Sciatic nerve (tissue), 2 donors: ENCODE measurements around the gene SEPTIN1. TPM values are rescaled to one million over a fixed set of nuclear protein-coding genes. Genes with fewer than 3 reads are reported as not detected.

ENCODE experiments used
- ATAC-seq: fragments of 200-7000 bp; cut with Tn5 transposase; one replicate; pipeline ENCODE4 v1.9.1; 2020; ENCODE audit warnings: mild to moderate bottlenecking, moderate library complexity
- DNase-seq: peaks from one replicate; pipeline ENCODE4 v3.0.0-alpha.2; 2020; ENCODE audit warnings: low spot score
- intact Hi-C: fragments of 100-400 bp; cut with DNase I; formaldehyde crosslinking; loops from one replicate; pipeline ENCODE4 v1.14.2; 2022
- total RNA-seq: library from RNA; stranded (reverse); fragmentation: NEBNext Ultra II Directional; extraction: Animal tissue kit (Norgen Biotek cat#: 25700); gene quantifications from one replicate; pipeline ENCODE4 v1.2.1, GENCODE V29; 2021
- donor health status: DM: no; HTN: no; CAD: no.
- donor health status: DM: no; HTN: no; CAD: no.

The SEPTIN1 gene
- total RNA-seq, 1 donor from 2014 or later: 7.2 TPM

DNA sequence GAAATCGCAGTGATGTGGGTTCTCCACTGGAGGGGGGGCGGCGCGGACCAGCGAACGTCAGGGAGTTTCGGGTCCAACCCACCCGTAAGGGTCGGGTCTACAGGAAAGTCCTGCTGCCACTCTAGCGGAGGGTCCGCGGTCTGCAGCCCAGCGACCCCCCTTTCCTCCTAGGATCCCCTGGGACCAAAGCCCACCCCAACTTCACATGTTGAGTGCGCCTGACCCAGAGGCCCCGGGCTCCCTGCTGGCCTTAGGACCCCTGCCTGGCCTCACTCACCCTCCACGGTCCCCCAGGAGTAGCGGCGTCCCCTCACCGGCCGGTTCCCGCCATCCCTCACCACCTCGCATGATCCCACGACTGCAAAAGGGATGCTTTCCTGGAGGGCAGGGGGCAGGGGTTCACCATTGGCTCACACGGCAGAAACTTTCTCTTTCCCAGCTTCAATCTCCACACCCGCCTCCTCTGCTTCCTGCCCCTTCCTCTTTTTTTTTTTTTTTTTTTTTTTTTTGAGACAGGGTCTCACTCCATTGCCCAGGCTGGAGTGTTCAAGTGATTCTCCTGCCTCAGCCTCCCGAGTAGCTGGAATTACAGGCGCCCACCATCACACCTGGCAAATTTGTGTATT lies 3.1 kb downstream of the SEPTIN1 start:
- DNase-seq (no peak), ATAC-seq (no peak)
- intact Hi-C loops: no loop called here

DNA sequence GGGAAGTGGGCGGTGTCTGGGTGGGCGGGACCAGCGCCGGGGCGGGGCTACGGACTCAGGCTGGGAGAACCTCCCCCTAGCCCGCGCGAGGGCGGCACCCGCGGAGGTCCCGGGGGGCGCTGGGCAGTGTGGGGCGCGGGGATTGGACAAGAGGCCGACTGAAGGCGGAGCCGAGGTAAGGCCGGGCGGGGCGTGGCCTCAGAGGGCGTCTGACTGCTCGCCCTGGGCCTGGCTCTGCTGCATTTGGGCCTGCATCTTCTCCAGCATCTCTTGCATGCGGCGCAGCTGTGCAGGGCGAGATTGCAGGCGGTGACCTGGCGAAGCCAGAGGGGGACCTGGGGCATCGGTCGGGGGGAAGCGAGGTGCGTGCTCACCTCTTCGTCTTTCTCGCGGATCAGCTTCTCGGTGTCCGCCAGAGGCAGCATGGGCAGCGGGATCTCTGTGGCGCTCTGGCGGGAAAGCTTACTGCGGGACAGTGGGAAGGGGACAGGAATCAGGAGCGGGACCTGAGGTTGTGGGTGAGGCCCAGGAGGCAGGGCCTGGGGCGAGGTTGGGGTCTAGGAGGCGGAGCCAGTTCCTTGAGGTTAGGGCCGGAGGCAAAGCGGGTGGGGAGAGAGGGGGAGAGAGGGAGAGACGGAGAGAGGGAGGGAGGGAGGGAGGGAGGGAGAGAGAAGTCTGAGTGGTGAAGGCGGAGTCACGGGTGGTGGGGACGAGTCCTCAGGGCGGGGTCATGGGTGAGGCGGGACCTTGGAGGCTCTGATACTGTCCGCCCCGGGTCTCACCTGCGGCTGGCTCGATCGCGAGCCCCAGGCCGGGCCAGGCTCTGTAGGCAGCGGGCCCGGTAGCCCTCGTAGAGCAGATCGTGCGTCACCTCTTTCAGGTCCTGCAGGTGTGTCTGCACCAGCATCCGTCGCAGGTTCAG lies 3.9 kb downstream of the SEPTIN1 start:
- ATAC-seq: peak; percentile 97

DNA sequence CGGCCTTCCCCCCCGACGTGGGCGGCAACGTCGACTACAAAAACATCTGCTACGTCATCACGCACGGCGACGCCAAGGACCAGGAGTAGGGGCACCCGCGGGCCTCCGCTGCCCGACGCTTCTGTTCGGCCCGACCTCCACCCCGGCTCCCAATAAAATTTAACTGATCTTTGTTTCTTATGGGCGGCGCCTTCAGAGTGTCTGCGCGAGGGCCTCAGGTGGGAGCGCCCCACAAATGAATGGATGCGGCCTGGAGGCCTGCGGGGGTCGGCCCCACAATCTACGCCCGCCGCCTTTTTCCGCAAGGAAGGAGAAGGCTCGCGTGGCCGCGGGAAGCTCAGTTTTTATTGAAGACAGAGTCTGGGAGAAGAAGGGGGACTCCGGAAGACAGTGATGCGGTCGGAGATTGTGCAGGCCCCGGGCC lies 4.5 kb downstream of the SEPTIN1 start:
- ATAC-seq (peak; percentile 84), DNase-seq (peak; percentile 97)
- intact Hi-C loops: no loop called here

More for the DNA sequence above, 3.9 kb downstream of the SEPTIN1 start:
- intact Hi-C loops: no loop called here
- DNase-seq: peak; percentile 99

DNA sequence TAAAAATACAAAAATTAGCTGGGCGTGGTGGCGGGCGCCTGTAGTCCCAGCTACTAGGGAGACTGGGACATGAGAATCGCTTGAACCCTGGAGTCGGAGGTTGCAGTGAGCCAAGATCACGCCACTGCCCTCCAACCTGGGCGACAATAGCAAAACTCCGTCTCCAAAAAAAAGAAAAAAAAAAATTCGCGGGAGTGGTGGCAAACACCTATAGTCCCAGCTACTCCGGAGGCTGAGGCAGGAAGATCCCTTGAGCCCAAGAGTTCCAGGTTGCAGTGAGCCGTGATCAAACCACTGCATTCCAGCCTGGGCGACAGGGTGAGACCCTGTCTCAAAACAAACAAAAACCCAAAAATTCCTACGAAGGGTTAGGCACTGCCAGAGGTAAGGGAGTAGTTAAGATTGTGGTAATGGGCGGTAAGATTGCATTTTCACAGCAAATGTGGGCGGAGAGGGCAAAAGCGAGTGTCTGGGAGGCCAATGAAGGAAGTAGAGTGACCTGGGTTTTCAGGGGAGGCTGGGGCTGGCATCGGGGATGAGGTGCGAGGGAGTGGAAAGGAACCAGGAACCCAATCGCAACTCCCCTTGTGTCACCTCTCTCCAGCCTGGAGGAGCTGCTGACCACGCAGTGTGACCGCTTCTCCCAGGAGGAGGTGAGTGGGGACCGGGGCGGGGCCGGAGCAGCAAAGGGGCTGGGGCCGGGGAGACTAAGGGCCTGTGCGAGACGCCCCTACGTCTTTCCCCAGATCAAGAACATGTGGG lies 5.1 kb downstream of the SEPTIN1 start:
- DNase-seq (no peak), ATAC-seq (no peak)
- intact Hi-C loops: no loop called here

DNA sequence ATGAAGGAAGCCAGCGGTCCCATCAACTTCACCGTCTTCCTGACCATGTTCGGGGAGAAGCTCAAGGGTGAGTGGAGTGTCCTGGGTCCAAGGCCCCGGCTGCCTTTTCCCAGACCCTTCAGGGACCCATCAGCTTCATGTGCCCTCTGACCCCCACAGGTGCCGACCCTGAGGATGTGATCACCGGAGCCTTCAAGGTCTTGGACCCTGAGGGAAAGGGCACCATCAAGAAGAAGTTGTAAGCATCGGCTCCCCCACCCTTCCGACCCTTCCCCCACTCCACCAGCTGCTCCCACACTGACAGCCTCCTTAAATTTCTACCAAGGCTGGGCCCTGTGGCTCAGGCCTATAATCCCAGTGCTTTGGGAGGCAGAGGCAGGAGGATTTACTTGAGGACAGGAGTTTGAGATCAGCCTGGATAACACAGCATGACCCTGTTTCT lies 5.9 kb downstream of the SEPTIN1 start:
- DNase-seq (no peak), ATAC-seq (no peak)
- intact Hi-C loops: no loop called here

DNA sequence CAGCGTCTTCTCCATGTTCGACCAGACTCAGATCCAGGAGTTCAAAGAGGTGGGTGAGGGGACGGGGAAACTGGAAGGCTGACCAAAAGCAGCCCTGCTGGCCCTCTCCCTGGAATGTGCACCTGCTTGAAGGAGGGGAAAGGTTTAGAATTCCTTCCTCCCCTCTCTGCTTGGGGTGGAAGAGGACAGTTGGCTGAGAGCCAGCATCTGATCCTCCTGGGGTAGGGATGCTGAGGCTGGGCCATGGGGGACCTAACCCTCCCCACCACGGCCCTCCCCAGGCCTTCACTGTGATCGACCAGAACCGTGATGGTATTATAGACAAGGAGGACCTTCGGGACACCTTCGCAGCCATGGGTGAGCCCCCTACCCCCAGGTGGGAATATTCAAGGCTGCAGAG lies 6.5 kb downstream of the SEPTIN1 start:
- ATAC-seq (no peak), DNase-seq (no peak)
- intact Hi-C loops: no loop called here

DNA sequence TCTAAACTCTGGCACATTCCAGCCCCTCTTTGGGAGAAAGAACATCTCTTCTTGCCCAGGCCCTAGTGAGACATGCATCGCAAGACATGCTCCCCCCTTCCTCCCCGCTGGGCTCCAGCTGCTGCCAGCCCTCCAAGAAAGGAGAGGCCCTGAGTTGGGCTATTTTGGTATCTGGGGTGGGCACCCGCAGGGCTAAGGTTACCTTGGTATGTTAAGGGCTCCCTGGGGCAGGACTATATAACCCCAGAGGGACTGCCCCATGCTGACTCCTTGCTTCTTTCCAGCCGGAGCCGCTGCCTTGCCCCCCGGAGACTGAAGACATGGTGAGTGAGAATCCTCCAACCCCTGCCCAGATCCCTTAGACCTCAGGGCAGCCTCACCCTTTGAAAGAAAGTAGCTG lies 7.8 kb downstream of the SEPTIN1 start, which contains the start of gene MYL11:
TSS of gene MYL11 (plus strand) at position 265 of the 400 bp plus-strand sequence. CDS start at position 321, 56 bp downstream.
- intact Hi-C loops: no loop called here
- no peak for ATAC-seq
- no peak for DNase-seq

DNA sequence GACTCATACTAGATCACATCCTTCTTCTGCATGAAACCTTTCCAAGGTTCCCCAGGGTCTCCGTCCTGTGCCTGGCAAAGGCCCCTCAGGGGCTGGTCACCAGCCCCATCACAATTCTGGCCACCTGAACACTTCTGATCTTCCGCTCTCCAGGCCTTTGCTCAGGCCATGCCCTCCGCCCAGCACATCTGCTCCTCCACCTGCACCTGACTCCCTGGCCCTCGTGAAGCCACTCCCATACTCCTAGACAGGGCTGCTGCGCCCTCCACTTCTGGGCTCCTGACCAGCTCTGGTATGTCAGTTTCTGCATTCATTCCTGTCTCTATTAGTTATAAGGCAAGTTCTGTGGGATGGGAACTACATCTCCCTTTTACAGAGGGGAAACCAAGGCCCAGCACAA lies 9.6 kb downstream of the SEPTIN1 start:
- ATAC-seq (no peak), DNase-seq (no peak)
- intact Hi-C loops: no loop called here

DNA sequence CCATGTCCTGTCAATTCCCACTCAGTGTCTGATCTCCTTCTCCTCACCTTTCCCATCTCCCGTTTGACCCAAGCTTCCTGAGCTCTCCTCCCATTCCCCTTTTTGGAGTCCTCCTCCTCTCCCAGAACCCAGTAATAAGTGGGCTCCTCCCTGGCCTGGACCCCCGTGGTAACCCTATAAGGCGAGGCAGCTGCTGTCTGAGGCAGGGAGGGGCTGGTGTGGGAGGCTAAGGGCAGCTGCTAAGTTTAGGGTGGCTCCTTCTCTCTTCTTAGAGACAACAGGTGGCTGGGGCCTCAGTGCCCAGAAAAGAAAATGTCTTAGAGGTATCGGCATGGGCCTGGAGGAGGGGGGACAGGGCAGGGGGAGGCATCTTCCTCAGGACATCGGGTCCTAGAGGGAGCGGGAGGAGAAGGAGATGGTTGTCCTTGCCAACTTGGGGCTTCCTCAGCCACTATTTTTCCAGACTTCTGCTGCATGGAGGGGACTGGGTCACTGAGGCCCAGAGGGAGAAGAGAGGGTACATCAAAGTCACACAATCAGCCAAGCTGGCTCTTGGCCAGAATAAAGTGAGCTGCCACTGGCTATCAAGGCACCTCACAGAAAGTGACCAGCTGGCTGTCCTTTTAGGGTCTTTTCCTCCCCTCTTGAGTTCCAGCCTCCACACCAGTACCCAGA lies 10.2 kb downstream of the SEPTIN1 start:
- intact Hi-C loops: no loop called here
- no peak for DNase-seq
- ATAC-seq: no peak

DNA sequence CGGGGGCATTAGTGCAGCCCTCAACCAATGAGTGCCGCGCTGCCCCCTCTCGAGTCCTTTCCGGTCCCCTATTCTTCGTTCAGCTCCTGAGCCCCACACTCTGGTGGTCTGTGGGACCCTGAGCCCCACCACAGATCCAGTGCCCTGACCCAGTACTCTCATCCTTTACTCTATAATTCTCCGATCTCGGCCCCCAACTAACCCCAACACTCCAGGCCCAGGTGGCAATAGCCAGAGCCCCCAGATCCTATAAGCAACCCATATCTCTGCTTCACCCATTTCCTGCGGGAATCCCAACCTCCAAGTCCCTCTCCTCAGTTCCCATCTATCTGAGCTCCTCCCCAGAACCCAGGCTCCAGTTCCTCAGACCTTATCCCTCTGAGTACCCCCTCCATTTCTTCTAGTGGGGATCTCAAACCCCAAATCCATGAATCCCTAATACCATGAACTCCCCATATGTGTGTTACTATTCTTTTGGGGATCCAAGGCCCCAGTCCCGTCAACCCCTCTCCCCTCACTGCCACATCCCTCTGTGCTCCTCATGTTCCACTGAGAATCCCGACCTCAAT lies 11.0 kb downstream of the SEPTIN1 start:
- DNase-seq (no peak), ATAC-seq (no peak)
- intact Hi-C loops: no loop called here

DNA sequence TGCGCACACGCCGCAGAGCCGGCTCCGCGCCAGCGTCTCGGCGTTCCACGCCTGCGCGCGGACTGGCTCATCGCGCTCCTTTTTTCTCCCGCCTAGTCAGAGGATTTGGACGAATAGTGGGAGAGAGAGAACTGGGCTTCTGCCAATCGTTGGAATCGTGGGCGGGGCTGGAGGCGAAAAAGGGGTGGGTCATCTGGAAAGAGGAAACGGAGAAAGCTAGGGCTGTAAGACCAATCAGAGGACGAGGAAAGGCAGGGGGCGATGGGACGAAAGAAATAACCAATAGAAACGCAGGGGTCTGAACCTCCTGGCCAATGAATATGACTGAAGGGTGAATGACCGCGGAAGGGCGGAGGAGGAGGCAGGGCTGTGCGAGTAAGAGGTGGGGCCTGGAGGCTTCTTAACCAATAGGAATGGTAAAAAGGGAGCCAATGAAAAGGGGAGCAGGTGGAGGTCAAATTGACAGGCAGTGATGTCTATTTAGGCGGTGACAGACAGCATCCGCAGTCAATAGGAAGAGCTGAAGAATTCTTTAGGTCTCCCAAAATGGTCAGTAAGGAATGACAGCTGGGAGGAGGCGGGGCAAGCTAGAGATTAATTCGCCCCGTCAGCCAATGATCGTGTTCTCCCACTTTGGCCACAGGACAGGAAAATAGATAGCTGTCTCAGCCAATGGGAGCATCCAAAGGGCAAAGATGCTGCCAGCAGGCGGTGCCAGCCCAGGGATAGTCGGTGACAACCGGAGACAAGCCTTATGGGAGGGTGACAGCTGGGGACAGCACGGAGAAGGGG lies 11.7 kb downstream of the SEPTIN1 start, which contains the start of gene TBC1D10B:
TSS of gene TBC1D10B (minus strand) at position 39 of the 792 bp plus-strand sequence. CDS start 311 bp downstream, outside the sequence.
- ATAC-seq (peak; percentile 97), DNase-seq (peak; percentile 99)
- intact Hi-C loops: no loop called here

DNA sequence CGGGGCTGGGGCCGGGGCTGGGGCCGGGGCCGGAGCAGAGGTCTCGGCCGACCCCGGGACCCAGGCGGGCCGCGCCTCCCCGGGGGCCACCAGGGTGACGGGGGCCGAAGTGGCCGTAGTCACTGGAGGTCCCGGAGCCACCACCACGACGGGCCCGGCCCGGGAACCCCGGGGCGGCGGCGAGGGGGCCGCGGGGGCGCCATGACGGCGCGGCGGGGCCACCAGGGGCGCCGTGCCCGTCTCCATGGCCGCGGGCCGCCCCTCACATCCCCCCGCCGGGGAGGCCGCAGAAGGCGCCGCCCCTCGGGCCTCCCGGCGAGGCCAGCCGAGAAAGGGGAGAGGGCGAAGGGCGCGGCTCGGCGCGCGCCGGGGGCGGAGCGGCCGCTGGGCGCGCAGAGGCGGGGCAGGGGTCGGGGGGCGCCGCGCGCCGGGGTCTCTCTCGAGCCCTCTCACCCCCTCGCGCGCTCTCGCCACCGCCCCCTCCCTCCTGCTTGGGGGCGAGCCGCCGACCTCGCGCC lies 12.4 kb downstream of the SEPTIN1 start:
- ATAC-seq (no peak), DNase-seq (no peak)
- intact Hi-C loops: no loop called here

DNA sequence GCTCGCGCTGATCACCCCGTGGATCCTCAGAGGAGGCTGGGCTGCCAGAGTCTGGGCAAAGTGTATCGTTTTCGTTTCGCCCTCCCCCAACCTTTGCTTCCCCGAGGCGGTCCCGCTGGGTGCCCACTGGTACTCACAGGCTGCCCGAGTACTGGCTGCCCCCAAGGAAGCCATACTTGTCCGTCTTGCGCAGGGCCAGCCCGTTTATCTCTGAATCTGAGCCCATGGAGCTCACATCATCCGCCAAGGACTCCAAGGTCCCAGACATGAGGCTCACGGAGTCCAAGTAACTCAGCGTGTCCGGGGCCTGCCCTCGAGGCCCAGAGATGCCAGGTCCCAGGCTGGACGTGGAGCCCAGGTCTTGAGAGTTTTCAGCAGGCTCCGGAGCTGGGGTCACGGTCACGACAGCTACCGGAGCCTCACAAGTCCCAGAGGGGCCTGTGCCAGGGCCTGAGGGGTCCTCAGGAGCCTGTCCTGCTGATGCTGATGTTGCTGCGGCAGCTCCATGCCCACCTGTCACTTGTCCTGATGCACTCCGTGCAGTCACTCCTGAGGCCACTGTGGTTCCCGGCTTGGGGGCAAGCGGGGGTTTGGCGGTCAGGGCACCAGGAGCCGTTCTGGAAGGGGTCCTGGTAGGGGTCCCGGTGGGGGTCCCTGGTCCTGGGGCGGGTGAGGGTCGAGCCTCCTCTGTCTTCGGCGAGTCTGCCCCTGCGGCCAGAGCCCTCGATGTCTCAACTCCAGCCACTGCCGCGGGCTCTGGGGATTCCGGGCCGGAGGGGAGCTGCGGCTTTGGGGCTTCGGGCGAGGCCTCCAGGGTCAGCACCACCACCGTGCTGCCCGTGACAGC lies 13.0 kb downstream of the SEPTIN1 start:
- intact Hi-C loops: no loop called here
- ATAC-seq (no peak), DNase-seq (no peak)

DNA sequence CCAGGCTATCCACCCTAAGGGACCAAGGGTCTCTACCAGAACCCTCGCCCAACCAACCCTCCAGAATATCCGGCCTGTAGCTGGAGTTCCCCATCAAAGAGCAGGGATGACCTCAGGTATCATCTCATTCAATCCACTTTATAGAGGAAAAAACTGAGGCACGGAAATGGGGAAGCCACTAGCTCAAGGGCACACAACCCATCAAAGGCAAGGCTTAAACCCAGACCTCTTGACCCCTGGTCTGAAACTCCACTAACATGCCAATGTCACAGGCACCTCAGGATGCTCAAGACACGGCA lies 13.6 kb downstream of the SEPTIN1 start:
- DNase-seq (no peak), ATAC-seq (no peak)

DNA sequence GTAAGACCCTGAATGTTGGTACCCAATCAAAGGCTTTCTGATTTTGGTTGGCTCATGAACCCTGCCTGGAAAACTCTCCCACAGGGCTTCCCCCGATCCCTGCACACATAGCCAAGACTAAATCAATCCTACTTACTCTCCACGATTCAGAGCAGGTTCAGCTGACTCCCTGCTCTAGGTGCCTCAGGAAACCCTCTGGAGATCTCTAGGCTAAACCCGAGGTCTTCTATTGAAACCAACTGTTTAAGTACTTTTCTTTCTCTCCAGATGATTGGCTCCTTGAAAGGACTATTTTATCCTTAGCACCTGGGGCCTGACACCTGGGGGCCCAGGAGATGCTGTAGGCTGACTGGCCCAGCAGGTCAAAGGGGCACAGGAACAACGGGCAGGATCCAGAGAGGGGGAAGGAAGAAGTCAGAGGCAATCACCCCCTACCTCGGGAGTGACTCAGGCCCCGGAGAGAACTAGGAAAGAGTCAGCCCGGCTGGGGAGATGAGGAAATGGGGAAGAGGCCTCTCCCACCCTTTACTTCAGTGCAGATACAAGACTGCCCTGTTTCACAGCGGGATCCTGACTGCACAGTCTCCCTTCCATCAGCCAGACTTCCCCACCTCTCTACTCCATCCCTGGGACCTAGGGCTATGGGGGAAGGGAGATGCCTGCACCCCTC lies 14.1 kb downstream of the SEPTIN1 start:
- intact Hi-C loops: no loop called here
- DNase-seq (no peak), ATAC-seq (no peak)

More for the DNA sequence above, 13.6 kb downstream of the SEPTIN1 start:
- intact Hi-C loops: no loop called here

DNA sequence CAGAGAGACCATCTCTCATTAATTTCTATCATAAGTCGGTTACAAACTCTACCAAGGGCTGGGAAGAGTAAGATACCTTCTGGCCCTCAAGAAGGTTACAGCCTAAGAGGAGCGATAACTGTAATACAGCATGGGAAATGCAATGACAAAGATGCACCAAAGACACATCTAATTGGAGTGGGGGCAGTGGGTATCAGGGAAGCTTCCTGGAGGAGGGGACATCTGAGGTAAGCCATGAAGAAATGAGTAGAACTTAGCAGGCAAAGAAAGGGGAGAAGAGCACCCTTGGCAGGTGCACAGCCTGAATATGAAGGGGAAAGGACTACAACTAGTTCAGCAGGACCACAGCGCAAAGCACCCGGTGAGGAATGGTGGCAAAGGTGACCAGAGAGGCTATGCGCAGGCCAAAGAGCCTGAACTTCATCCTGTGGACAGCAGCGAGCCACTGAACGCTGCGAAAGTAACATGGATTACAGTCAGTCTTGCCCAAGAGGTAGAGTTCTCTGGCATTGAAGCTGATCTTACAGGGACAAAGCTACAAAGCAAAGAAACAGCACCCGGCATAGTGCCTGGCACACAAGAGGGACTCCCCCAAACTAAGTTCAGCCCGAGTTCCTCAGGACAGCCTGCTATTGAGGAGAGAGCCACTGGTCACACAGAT lies 14.9 kb downstream of the SEPTIN1 start:
- ATAC-seq: no peak
- intact Hi-C loops: no loop called here
- no peak for DNase-seq
